SK-N-SH (cell line): ENCODE measurements around the gene ANKRD34A. TPM values are rescaled to one million over a fixed set of nuclear protein-coding genes. Genes with fewer than 3 reads are reported as not detected.

Experiments
- CTCF ChIA-PET: fragments of 300-600, 350-600 bp; formaldehyde crosslinking; extraction: SDS; loops from one replicate; lab custom pipeline; 2021; lab: Yijun Ruan, JAX
- POLR2A ChIA-PET: fragments of 350-600 bp; sonication (Branson Sonifier 250); formaldehyde crosslinking; extraction: SDS; loops from one replicate; lab custom pipeline; 2020; ENCODE audit warnings: antibody characterized with exemption, inconsistent platforms; lab: Yijun Ruan, JAX
- DNase-seq: peaks from one replicate; pipeline ENCODE4 v3.0.0; 2012
- H2AFZ ChIP-seq: fragments of 200-600 bp; sonication (generic); 2 replicates; pipeline ENCODE4 v1.8.1; 2016; ENCODE audit warnings: antibody characterized with exemption, mild to moderate bottlenecking, low read depth
- H3F3A ChIP-seq: fragments of 200-600 bp; sonication (generic); replicated peaks from 2 replicates; pipeline ENCODE3; 2016; ENCODE audit warnings: antibody characterized with exemption, mild to moderate bottlenecking; ENCODE audit not compliant: insufficient read depth
- H3K27ac ChIP-seq, 2 experiments: fragments of 200-500 bp in 1 of 2; fragments of 200-600 bp in 1 of 2; sonication (Bioruptor generic) in 1 of 2; sonication (generic), shearing (Covaris generic) in 1 of 2; 2 replicates each; pipeline versions ENCODE4 v1.5.1 to v1.6.1; 2014 to 2016; ENCODE audit warnings: low read depth in 2 of 2, inconsistent platforms in 1 of 2, low read length in 1 of 2, mild to moderate bottlenecking in 1 of 2, mixed read lengths in 1 of 2
- H3K27me3 ChIP-seq: fragments of 200-600 bp; sonication (generic), shearing (Covaris generic); 2 replicates; pipeline ENCODE4 v1.6.1; 2016; ENCODE audit warnings: mixed run types; ENCODE audit not compliant: insufficient read depth
- H3K36me3 ChIP-seq, 2 experiments: fragments of 200-500 bp in 1 of 2; fragments of 200-600 bp in 1 of 2; sonication (Bioruptor generic) in 1 of 2; sonication (generic) in 1 of 2; replicated peaks in 1 of 2; 2 replicates each; pipeline versions ENCODE3 to v1.5.1; 2014 to 2016; ENCODE audit warnings: low read length in 1 of 2, mild to moderate bottlenecking in 1 of 2; ENCODE audit not compliant: insufficient read depth in 2 of 2, control insufficient read depth in 1 of 2
- H3K4me1 ChIP-seq, 2 experiments: fragments of 200-500 bp in 1 of 2; fragments of 200-600 bp in 1 of 2; sonication (Bioruptor generic) in 1 of 2; sonication (generic), shearing (Covaris generic) in 1 of 2; 2 replicates each; pipeline versions ENCODE4 v1.5.1 to v1.6.1; 2014 to 2016; ENCODE audit warnings: low read depth in 1 of 2, low read length in 1 of 2, mixed run types in 1 of 2; ENCODE audit not compliant: insufficient read depth in 2 of 2, control insufficient read depth in 1 of 2
- H3K4me2 ChIP-seq: fragments of 200-600 bp; sonication (generic), shearing (Covaris generic); 2 replicates; pipeline ENCODE4 v1.6.1; 2017; ENCODE audit warnings: mixed run types
- H3K4me3 ChIP-seq, 2 experiments: fragments of 200-500 bp in 1 of 2; fragments of 200-600 bp in 1 of 2; sonication (Bioruptor generic) in 1 of 2; sonication (generic), shearing (Covaris generic) in 1 of 2; 2 replicates each; pipeline versions ENCODE4 v1.5.1 to v1.8.1; 2014 to 2016; ENCODE audit warnings: low read depth in 2 of 2, inconsistent platforms in 1 of 2, low read length in 1 of 2, mild to moderate bottlenecking in 1 of 2, mixed read lengths in 1 of 2, moderate library complexity in 1 of 2
- H3K79me2 ChIP-seq: fragments of 200-600 bp; sonication (generic); 2 replicates; pipeline ENCODE4 v1.8.1; 2017; ENCODE audit warnings: mild to moderate bottlenecking; ENCODE audit not compliant: insufficient read depth
- H3K9ac ChIP-seq: fragments of 200-600 bp; sonication (generic); 2 replicates; pipeline ENCODE4 v1.6.1; 2017; ENCODE audit warnings: mixed run types
- H3K9me2 ChIP-seq: fragments of 200-600 bp; sonication (generic); 2 replicates; pipeline ENCODE4 v1.6.1; 2017; ENCODE audit warnings: mixed run types
- H3K9me3 ChIP-seq: fragments of 200-600 bp; sonication (generic); 2 replicates; pipeline ENCODE4 v1.6.1; 2017; ENCODE audit warnings: mixed run types, mild to moderate bottlenecking, moderate library complexity
- H4K20me1 ChIP-seq: fragments of 200-600 bp; sonication (generic); 2 replicates; pipeline ENCODE4 v1.6.1; 2017; ENCODE audit warnings: mild to moderate bottlenecking, mixed run types; ENCODE audit not compliant: insufficient read depth
- CHD2 ChIP-seq: fragments of 150-350 bp; IDR thresholded peaks from 2 replicates; pipeline ENCODE4 v1.6.1; 2018; ENCODE audit warnings: low read length; ENCODE audit not compliant: partially characterized antibody
- ELF1 ChIP-seq: IDR thresholded peaks from 2 replicates; pipeline ENCODE4 v1.4.0; 2012
- EZH2phosphoT487 ChIP-seq: fragments of 200-600 bp; sonication (generic); IDR thresholded peaks from 2 replicates; pipeline ENCODE4 v1.6.1; 2017; ENCODE audit warnings: low read depth, mixed run types, mild to moderate bottlenecking, antibody characterized with exemption, moderate library complexity, borderline replicate concordance
- GABPA ChIP-seq: IDR thresholded peaks from 2 replicates; pipeline ENCODE4 v1.4.0; 2012; ENCODE audit warnings: low read depth, mild to moderate bottlenecking
- IRF3 ChIP-seq: fragments of 150-350 bp; IDR thresholded peaks from 2 replicates; pipeline ENCODE4 v1.6.1; 2016; ENCODE audit warnings: mild to moderate bottlenecking, low read depth, low read length
- JUND ChIP-seq: IDR thresholded peaks from 2 replicates; pipeline ENCODE4 v1.4.0; 2012
- MEF2A ChIP-seq: IDR thresholded peaks from 2 replicates; pipeline ENCODE4 v1.4.0; 2012; ENCODE audit warnings: low read depth, borderline replicate concordance
- MXI1 ChIP-seq: IDR thresholded peaks from 2 replicates; pipeline ENCODE4 v1.6.1; 2012; ENCODE audit warnings: mild to moderate bottlenecking, low read depth, low read length, improper control_type of control experiment
- NFIC ChIP-seq: IDR thresholded peaks from 2 replicates; pipeline ENCODE4 v1.4.0; 2012; ENCODE audit warnings: borderline replicate concordance
- NRF1 ChIP-seq: IDR thresholded peaks from 2 replicates; pipeline ENCODE4 v1.6.1; 2012; ENCODE audit warnings: low read depth, mild to moderate bottlenecking, low read length
- RAD21 ChIP-seq: IDR thresholded peaks from 2 replicates; pipeline ENCODE4 v1.6.1; 2012; ENCODE audit warnings: mild to moderate bottlenecking, low read length
- RCOR1 ChIP-seq: fragments of 150-350 bp; IDR thresholded peaks from 2 replicates; pipeline ENCODE4 v1.6.1; 2017; ENCODE audit warnings: antibody characterized with exemption, low read length
- RFX5 ChIP-seq: IDR thresholded peaks from 2 replicates; pipeline ENCODE4 v1.6.1; 2012; ENCODE audit warnings: mild to moderate bottlenecking, improper control_type of control experiment, low read length
- SIN3A ChIP-seq: IDR thresholded peaks from 2 replicates; pipeline ENCODE4 v1.6.1; 2012; ENCODE audit warnings: low read depth, mild to moderate bottlenecking, low read length, moderate library complexity, borderline replicate concordance
- SMC3 ChIP-seq: IDR thresholded peaks from 2 replicates; pipeline ENCODE4 v1.6.1; 2012; ENCODE audit warnings: low read depth, low read length, improper control_type of control experiment
- TCF12 ChIP-seq: IDR thresholded peaks from 2 replicates; pipeline ENCODE4 v1.4.0; 2012
- ZBTB33 ChIP-seq: IDR thresholded peaks from 2 replicates; pipeline ENCODE4 v1.4.0; 2012; ENCODE audit warnings: low read depth, borderline replicate concordance
- WGBS: methylation state at CpG from one replicate; pipeline ENCODE4 v1.1.6; 2017; ENCODE audit warnings: low lambda C conversion rate; 5-methylcytosine and 5-hydroxymethylcytosine counted together
- polyA plus RNA-seq, 3 experiments: library from polyadenylated mRNA; depleted of rRNA; stranded (reverse); fragments of >200 nt; gene quantifications; 2 replicates each; pipeline ENCODE4 v1.2.3, GENCODE V29; 2012
- TF ChIP-seq, protein P1 (sequence below): IDR thresholded peaks from 2 replicates; pipeline ENCODE4 v1.6.1; 2012; ENCODE audit warnings: mild to moderate bottlenecking, low read depth, low read length, moderate library complexity

Gene ANKRD34A
- polyA plus RNA-seq, 1 of the 3 experiments (the other 2 are of a cell fraction), result 2.6 TPM

DNA sequence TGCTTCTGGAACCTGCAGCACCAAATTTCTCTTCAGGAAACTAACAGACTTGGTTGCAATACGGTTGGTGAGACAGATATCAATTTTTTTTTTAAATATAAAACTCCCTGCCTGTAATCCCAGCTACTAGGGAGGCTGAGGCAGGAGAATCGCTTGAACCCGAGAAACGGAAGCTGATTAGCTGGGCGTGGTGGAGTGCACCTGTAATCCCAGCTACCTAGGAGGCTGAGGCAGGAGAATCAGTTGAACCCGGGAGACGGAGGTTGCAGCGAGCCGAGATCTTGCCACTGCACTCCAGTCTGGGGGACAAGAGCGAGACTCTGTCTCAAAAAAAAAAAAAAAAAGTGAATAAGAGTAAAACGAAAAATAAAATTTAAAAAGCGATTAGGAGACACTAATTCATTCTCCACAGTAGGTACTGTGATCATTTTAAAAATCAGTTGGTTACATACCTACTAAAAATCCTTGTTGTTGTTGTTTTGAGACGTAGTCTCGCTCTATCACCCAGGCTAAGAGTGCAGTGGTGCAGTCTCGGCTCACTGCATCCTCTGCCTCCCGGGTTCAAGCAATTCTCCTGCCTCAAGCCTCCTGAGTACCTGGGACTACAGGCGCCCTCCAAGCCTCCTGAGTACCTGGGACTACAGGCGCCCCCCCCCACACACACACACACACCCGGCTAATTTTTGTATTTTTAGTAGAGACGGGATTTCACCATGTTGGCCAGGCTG, 36.3 kb downstream of the ANKRD34A start:
- whole genome bisulfite sequencing, result 35% methylated on average over 20 of the region's 20 CpGs

More for the DNA sequence above, 36.3 kb downstream of the ANKRD34A start:
- H3K4me3 ChIP-seq, result peak overlapping the region; percentile 80 to 82
- no peaks in the 10 kb centered on the region for H3K9me2 ChIP-seq
- H2AFZ ChIP-seq, result peak overlapping the region; percentile 57
- H3F3A ChIP-seq, result peaks cover 37% of the 10 kb centered on the region
- POLR2A ChIA-PET, result interaction anchor here (0.6 to 2.3 kb wide), 15 partner anchors 9 to 124 kb away, joined by 3 to 34 read pairs (median 5); partner anchors contain the start of genes ANKRD34A, LIX1L, NUDT17 and PEX11B
- peak overlapping the region; percentile 99 for H3K9ac ChIP-seq
- H3K9me3 ChIP-seq, result no peaks in the 10 kb centered on the region
- no peak for DNase-seq
- peaks cover 7% of the 10 kb centered on the region in 2 experiments for H3K4me1 ChIP-seq
- H3K27me3 ChIP-seq, result no peaks in the 10 kb centered on the region
- peak overlapping the region; percentile 87 for H3K4me2 ChIP-seq
- TF ChIP-seq NFIC (no peak), GABPA (no peak), RCOR1 (no peak), EZH2phosphoT487 (no peak), MXI1 (no peak), ZBTB33 (no peak), RAD21 (no peak), CHD2 (no peak), SMC3 (no peak), IRF3 (no peak), ELF1 (no peak), MEF2A (no peak), NRF1 (no peak), RFX5 (no peak), JUND (no peak), SIN3A (no peak), TCF12 (no peak)
- TF ChIP-seq, protein P1, sequence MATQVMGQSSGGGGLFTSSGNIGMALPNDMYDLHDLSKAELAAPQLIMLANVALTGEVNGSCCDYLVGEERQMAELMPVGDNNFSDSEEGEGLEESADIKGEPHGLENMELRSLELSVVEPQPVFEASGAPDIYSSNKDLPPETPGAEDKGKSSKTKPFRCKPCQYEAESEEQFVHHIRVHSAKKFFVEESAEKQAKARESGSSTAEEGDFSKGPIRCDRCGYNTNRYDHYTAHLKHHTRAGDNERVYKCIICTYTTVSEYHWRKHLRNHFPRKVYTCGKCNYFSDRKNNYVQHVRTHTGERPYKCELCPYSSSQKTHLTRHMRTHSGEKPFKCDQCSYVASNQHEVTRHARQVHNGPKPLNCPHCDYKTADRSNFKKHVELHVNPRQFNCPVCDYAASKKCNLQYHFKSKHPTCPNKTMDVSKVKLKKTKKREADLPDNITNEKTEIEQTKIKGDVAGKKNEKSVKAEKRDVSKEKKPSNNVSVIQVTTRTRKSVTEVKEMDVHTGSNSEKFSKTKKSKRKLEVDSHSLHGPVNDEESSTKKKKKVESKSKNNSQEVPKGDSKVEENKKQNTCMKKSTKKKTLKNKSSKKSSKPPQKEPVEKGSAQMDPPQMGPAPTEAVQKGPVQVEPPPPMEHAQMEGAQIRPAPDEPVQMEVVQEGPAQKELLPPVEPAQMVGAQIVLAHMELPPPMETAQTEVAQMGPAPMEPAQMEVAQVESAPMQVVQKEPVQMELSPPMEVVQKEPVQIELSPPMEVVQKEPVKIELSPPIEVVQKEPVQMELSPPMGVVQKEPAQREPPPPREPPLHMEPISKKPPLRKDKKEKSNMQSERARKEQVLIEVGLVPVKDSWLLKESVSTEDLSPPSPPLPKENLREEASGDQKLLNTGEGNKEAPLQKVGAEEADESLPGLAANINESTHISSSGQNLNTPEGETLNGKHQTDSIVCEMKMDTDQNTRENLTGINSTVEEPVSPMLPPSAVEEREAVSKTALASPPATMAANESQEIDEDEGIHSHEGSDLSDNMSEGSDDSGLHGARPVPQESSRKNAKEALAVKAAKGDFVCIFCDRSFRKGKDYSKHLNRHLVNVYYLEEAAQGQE, result no peak
- CTCF ChIA-PET, result interaction anchor here (0.7 to 3.4 kb wide), 19 partner anchors 8 to 124 kb away, joined by 3 to 11 read pairs (median 5); partner anchors contain the start of genes ANKRD34A, ITGA10, NUDT17 and PEX11B
- peak overlapping the region; percentile 95 to 96 for H3K27ac ChIP-seq
- peaks cover 24% of the 10 kb centered on the region for H3K79me2 ChIP-seq
- no peaks in the 10 kb centered on the region for H4K20me1 ChIP-seq
- peaks cover 16 to 24% of the 10 kb centered on the region in 2 experiments for H3K36me3 ChIP-seq
